Upper lobe of right lung (tissue), 1 donor: Measurements from ENCODE around the gene VPS51. TPM values are rescaled to one million over a fixed set of nuclear protein-coding genes. Genes with fewer than 3 reads are reported as not detected.

Source experiments
- ATAC-seq: fragments of 200-7000 bp; cut with Tn5 transposase; one replicate; pipeline ENCODE4 v1.9.1; 2020; ENCODE audit warnings: mild to moderate bottlenecking, moderate library complexity
- DNase-seq: peaks from one replicate; pipeline ENCODE4 v3.0.0-alpha.2; 2020
- H3K27ac ChIP-seq: fragments of 200-600 bp; one replicate; pipeline ENCODE4 v1.8.0; 2022
- H3K27me3 ChIP-seq: fragments of 200-600 bp; one replicate; pipeline ENCODE4 v1.8.0; 2022; ENCODE audit warnings: mild to moderate bottlenecking
- H3K36me3 ChIP-seq: fragments of 200-600 bp; one replicate; pipeline ENCODE4 v1.8.0; 2022
- H3K4me1 ChIP-seq: fragments of 200-600 bp; one replicate; pipeline ENCODE4 v1.8.0; 2022
- H3K4me3 ChIP-seq: fragments of 200-600 bp; one replicate; pipeline ENCODE4 v1.8.0; 2022; ENCODE audit warnings: mild to moderate bottlenecking
- H3K9me3 ChIP-seq: fragments of 200-600 bp; one replicate; pipeline ENCODE4 v1.8.0; 2022
- CTCF ChIP-seq: fragments of 200-600 bp; IDR thresholded peaks from one replicate; pipeline ENCODE4 v1.8.0; 2022; ENCODE audit warnings: antibody characterized with exemption
- intact Hi-C: fragments of 100-400 bp; cut with DNase I; formaldehyde crosslinking; loops from one replicate; pipeline ENCODE4 v1.11.0; 2022
- total RNA-seq: library from RNA; stranded (reverse); fragmentation: NEBNext Ultra II Directional; extraction: Animal tissue kit (Norgen Biotek cat#: 25700); gene quantifications from one replicate; pipeline ENCODE4 v1.2.1, GENCODE V29; 2021
- donor health status: DM: no; HTN: yes; CAD: no; lungs with severe emphysema.

VPS51 gene
- total RNA-seq, 1 donor from 2014 or later = 101 TPM

GRCh38 chr11:65084598-65085375 lies 11.2 kb upstream of the VPS51 start:
- no peak for TF ChIP-seq CTCF
- ATAC-seq = no peak
- Histone ChIP-seq H3K27me3 (no peaks in the 10 kb centered on the region), H3K27ac (peak overlapping the region; percentile 90), H3K9me3 (no peaks in the 10 kb centered on the region), H3K4me3 (peak overlapping the region; percentile 70), H3K36me3 (peaks cover 43% of the 10 kb centered on the region), H3K4me1 (peaks cover 7% of the 10 kb centered on the region)
- no peak for DNase-seq
- intact Hi-C loops = no loop called here

GRCh38 chr11:65085446-65085845 lies 10.6 kb upstream of the VPS51 start:
- H3K27ac ChIP-seq = no peak overlapping the region
- no peak for ATAC-seq

GRCh38 chr11:65086809-65087208 lies 9.2 kb upstream of the VPS51 start:
- no peaks in the 10 kb centered on the region for H3K9me3 ChIP-seq
- no peak overlapping the region for H3K27ac ChIP-seq
- H3K4me3 ChIP-seq = no peak overlapping the region
- ATAC-seq = no peak
- peaks cover 44% of the 10 kb centered on the region for H3K36me3 ChIP-seq
- H3K4me1 ChIP-seq = peaks cover 7% of the 10 kb centered on the region
- TF ChIP-seq CTCF = no peak
- H3K27me3 ChIP-seq = no peaks in the 10 kb centered on the region
- DNase-seq = no peak
- intact Hi-C loops = no loop called here

More at GRCh38 chr11:65085446-65085845, 10.6 kb upstream of the VPS51 start:
- DNase-seq = no peak
- no peak for TF ChIP-seq CTCF
- Histone ChIP-seq H3K4me1 (peaks cover 7% of the 10 kb centered on the region), H3K9me3 (no peaks in the 10 kb centered on the region), H3K27me3 (no peaks in the 10 kb centered on the region), H3K4me3 (no peak overlapping the region), H3K36me3 (peaks cover 44% of the 10 kb centered on the region)
- intact Hi-C loops = no loop called here

GRCh38 chr11:65087216-65087615 lies 8.8 kb upstream of the VPS51 start:
- ATAC-seq (no peak), DNase-seq (no peak)
- TF ChIP-seq CTCF = no peak
- no peaks in the 10 kb centered on the region for H3K27me3 ChIP-seq
- H3K4me1 ChIP-seq = peaks cover 7% of the 10 kb centered on the region
- no peak overlapping the region for H3K27ac ChIP-seq
- H3K36me3 ChIP-seq = peaks cover 44% of the 10 kb centered on the region
- intact Hi-C loops = no loop called here
- no peaks in the 10 kb centered on the region for H3K9me3 ChIP-seq
- H3K4me3 ChIP-seq = no peak overlapping the region

GRCh38 chr11:65087827-65088226 lies 8.2 kb upstream of the VPS51 start:
- intact Hi-C loops = no loop called here
- Histone ChIP-seq H3K9me3 (no peaks in the 10 kb centered on the region), H3K27ac (no peak overlapping the region), H3K27me3 (no peaks in the 10 kb centered on the region), H3K4me1 (peaks cover 7% of the 10 kb centered on the region), H3K36me3 (peaks cover 44% of the 10 kb centered on the region), H3K4me3 (no peak overlapping the region)
- ATAC-seq (no peak), DNase-seq (no peak)
- TF ChIP-seq CTCF = no peak
